ENCODE results near the gene C5orf46. TPM values are rescaled to one million over a fixed set of nuclear protein-coding genes. Genes with fewer than 3 reads are reported as not detected.

Gene C5orf46
- total RNA-seq, 1 experiment from 2014 or later: not detected

- Mint-ChIP-seq H3K36me3 (no peaks in the 10 kb centered on the region), H3K4me1 (peaks cover 3% of the 10 kb centered on the region; the same call in 1 of the 2 replicates), H3K27me3 (ENCODE audit: low read depth) (no peaks in the 10 kb centered on the region; the same call in 1 of the 2 replicates), H3K4me3 (no peak overlapping the region), H3K27ac (no peak overlapping the region), H3K9me3 (peaks cover 6% of the 10 kb centered on the region)
- POLR2A ChIA-PET: interaction anchor here (0.6 kb wide), 1 partner anchor 11 kb away, joined by 3 read pairs; no protein-coding TSS in a partner anchor
- CTCF ChIA-PET: interaction anchor here (2.7 kb wide), 1 partner anchor 25 kb away, joined by 7 read pairs; no protein-coding TSS in a partner anchor
- no peak for ATAC-seq
- TF ChIP-seq HMGXB4 (CRISPR knock-in tag; IDR thresholded peaks at IDR 0.05) (no peak), FOXJ3 (CRISPR knock-in tag; IDR thresholded peaks at IDR 0.05; ENCODE audit: borderline replicate concordance) (no peak), ATF1 (CRISPR knock-in tag; IDR thresholded peaks at IDR 0.05) (no peak), GRHL2 (CRISPR knock-in tag; IDR thresholded peaks at IDR 0.05; ENCODE audit: insufficient replicate concordance, severe bottlenecking) (no peak), KAT7 (CRISPR knock-in tag; IDR thresholded peaks at IDR 0.05; ENCODE audit: borderline replicate concordance) (no peak), ZBTB43 (CRISPR knock-in tag; IDR thresholded peaks at IDR 0.05) (no peak), ZNF671 (CRISPR knock-in tag; IDR thresholded peaks at IDR 0.05) (no peak), E2F5 (CRISPR knock-in tag; IDR thresholded peaks at IDR 0.05) (no peak), ERG (CRISPR knock-in tag; IDR thresholded peaks at IDR 0.05) (no peak), NR2C2 (CRISPR knock-in tag; IDR thresholded peaks at IDR 0.05) (no peak), OVOL2 (CRISPR knock-in tag; IDR thresholded peaks at IDR 0.05; ENCODE audit: borderline replicate concordance) (no peak)
- TF ChIP-seq, protein P1, sequence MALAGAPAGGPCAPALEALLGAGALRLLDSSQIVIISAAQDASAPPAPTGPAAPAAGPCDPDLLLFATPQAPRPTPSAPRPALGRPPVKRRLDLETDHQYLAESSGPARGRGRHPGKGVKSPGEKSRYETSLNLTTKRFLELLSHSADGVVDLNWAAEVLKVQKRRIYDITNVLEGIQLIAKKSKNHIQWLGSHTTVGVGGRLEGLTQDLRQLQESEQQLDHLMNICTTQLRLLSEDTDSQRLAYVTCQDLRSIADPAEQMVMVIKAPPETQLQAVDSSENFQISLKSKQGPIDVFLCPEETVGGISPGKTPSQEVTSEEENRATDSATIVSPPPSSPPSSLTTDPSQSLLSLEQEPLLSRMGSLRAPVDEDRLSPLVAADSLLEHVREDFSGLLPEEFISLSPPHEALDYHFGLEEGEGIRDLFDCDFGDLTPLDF (CRISPR knock-in tag; IDR thresholded peaks at IDR 0.05): no peak
- DNase-seq (ENCODE audit: low spot score): no peak
Observed at GRCh38 chr5:147912011-147912410, 5.7 kb upstream of the C5orf46 start.

- Mint-ChIP-seq H3K36me3 (no peaks in the 10 kb centered on the region), H3K9me3 (peaks cover 6% of the 10 kb centered on the region), H3K4me3 (no peak overlapping the region), H3K4me1 (peaks cover 3% of the 10 kb centered on the region; the same call in 1 of the 2 replicates), H3K27me3 (ENCODE audit: low read depth) (no peaks in the 10 kb centered on the region), H3K27ac (no peak overlapping the region)
- ChIA-PET POLR2A (no interaction called here), CTCF (interaction anchor here (0.7 to 2.7 kb wide), 3 partner anchors 22 to 24 kb away, joined by 3 to 7 read pairs (median 3); no protein-coding TSS in a partner anchor)
- ATAC-seq (no peak), DNase-seq (ENCODE audit: low spot score) (no peak)
- TF ChIP-seq, protein P2, sequence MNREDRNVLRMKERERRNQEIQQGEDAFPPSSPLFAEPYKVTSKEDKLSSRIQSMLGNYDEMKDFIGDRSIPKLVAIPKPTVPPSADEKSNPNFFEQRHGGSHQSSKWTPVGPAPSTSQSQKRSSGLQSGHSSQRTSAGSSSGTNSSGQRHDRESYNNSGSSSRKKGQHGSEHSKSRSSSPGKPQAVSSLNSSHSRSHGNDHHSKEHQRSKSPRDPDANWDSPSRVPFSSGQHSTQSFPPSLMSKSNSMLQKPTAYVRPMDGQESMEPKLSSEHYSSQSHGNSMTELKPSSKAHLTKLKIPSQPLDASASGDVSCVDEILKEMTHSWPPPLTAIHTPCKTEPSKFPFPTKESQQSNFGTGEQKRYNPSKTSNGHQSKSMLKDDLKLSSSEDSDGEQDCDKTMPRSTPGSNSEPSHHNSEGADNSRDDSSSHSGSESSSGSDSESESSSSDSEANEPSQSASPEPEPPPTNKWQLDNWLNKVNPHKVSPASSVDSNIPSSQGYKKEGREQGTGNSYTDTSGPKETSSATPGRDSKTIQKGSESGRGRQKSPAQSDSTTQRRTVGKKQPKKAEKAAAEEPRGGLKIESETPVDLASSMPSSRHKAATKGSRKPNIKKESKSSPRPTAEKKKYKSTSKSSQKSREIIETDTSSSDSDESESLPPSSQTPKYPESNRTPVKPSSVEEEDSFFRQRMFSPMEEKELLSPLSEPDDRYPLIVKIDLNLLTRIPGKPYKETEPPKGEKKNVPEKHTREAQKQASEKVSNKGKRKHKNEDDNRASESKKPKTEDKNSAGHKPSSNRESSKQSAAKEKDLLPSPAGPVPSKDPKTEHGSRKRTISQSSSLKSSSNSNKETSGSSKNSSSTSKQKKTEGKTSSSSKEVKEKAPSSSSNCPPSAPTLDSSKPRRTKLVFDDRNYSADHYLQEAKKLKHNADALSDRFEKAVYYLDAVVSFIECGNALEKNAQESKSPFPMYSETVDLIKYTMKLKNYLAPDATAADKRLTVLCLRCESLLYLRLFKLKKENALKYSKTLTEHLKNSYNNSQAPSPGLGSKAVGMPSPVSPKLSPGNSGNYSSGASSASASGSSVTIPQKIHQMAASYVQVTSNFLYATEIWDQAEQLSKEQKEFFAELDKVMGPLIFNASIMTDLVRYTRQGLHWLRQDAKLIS (CRISPR knock-in tag; IDR thresholded peaks at IDR 0.05; ENCODE audit: borderline replicate concordance): no peak
- TF ChIP-seq ELF4 (CRISPR knock-in tag; IDR thresholded peaks at IDR 0.05; ENCODE audit: low read depth) (no peak), ZNF281 (CRISPR knock-in tag; IDR thresholded peaks at IDR 0.05) (no peak), ZNF416 (CRISPR knock-in tag; IDR thresholded peaks at IDR 0.05) (no peak), SOX15 (CRISPR knock-in tag; IDR thresholded peaks at IDR 0.05) (no peak), ZNF121 (CRISPR knock-in tag; IDR thresholded peaks at IDR 0.05) (no peak), RELA (CRISPR knock-in tag; IDR thresholded peaks at IDR 0.05; ENCODE audit: borderline replicate concordance) (no peak), ZNF512 (CRISPR knock-in tag; IDR thresholded peaks at IDR 0.05; ENCODE audit: borderline replicate concordance) (no peak)
Observed at GRCh38 chr5:147911427-147911826, 5.1 kb upstream of the C5orf46 start.

Data from WTC11 (cell line).